GM12872 (cell line): ENCODE measurements around the gene ERCC1.

ENCODE experiments used
- TF ChIP-seq, protein P1 (sequence below): IDR thresholded peaks from 3 replicates; pipeline ENCODE4 v1.5.1; 2011; ENCODE audit warnings: low read depth, mild to moderate bottlenecking, low read length, moderate library complexity; ENCODE audit not compliant: insufficient read depth

Gene ERCC1

GRCh38 chr19:45420871-45421270, 2.8 kb downstream of the ERCC1 start:
- TF ChIP-seq, protein P1, sequence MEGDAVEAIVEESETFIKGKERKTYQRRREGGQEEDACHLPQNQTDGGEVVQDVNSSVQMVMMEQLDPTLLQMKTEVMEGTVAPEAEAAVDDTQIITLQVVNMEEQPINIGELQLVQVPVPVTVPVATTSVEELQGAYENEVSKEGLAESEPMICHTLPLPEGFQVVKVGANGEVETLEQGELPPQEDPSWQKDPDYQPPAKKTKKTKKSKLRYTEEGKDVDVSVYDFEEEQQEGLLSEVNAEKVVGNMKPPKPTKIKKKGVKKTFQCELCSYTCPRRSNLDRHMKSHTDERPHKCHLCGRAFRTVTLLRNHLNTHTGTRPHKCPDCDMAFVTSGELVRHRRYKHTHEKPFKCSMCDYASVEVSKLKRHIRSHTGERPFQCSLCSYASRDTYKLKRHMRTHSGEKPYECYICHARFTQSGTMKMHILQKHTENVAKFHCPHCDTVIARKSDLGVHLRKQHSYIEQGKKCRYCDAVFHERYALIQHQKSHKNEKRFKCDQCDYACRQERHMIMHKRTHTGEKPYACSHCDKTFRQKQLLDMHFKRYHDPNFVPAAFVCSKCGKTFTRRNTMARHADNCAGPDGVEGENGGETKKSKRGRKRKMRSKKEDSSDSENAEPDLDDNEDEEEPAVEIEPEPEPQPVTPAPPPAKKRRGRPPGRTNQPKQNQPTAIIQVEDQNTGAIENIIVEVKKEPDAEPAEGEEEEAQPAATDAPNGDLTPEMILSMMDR: no peak

DNA sequence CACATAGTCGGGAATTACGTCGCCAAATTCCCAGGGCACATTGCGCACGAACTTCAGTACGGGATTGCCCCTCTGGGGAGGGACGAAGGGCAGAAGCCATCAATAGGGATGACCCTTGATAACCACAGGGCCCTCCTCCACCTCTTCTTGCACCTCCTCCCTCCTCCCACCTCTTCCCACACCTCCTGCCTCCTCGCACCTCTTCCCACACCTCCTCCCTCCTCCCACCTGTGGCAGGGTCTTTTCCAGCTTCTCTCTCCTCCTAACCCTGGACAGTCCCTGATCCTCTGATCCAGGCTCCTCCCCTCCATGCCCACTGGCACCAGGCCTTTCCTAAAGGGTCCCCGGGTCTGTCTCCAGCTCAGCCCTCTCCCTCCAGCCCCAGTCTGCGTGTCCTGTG, 3.4 kb downstream of the ERCC1 start:
- TF ChIP-seq, protein P1: no peak

DNA sequence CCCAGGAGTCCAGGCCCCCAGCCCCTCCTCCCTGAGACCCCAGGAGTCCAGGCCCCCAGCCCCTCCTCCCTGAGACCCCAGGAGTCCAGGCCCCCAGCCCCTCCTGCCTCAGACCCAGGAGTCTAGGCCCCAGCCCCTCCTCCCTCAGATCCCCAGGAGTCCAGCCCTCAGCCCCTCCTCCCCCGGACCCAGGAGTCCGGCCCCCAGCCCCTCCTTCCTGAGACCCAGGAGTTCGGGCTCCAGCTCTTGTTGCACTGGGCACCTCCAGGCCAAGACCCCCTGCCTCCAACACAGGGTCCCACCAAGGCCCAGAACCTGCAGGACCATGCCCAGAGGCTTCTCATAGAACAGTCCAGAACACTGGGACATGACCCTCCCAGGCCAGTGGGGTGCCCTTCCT, 3.8 kb downstream of the ERCC1 start:
- TF ChIP-seq, protein P1: no peak

- TF ChIP-seq, protein P1: no peak
These were observed 4.3 kb downstream of the ERCC1 start for GRCh38 chr19:45419396-45419795.

- TF ChIP-seq, protein P1: no peak
These were observed 4.9 kb downstream of the ERCC1 start for GRCh38 chr19:45418802-45419201.

- TF ChIP-seq, protein P1: no peak
These were observed 6.6 kb downstream of the ERCC1 start for GRCh38 chr19:45417151-45417550.

GRCh38 chr19:45414468-45414867, 9.2 kb downstream of the ERCC1 start:
- TF ChIP-seq, protein P1: no peak

DNA sequence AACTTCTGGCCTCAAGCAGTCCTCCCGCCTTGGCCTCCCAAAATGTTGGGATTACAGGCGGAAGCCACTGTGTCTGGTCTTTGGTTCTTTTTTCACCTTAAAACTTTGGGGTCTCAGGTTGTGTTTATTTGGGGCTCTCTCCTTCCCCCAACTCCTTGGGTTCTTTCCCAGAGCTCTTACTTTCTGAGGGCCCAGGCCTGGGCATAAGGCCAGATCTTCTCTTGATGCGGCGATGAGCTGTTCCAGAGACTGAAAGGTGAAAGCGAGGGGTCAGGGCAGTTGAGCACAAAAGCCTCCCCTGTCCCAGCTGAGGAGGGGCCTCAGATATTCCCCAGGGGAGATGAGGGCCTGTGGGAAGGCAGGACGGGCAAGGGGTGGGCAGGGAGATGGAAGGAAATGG, 10.2 kb downstream of the ERCC1 start:
- TF ChIP-seq, protein P1: no peak
